Measurements from ENCODE around the gene TRIM17. TPM values are rescaled to one million over a fixed set of nuclear protein-coding genes. Genes with fewer than 3 reads are reported as not detected.

The TRIM17 gene
- total and polyA plus RNA-seq, 2 of the 8 experiments (the other 6 are each of a cell fraction or from before 2014, with no cell fraction given), result 1.1 to 2.2 TPM

DNA sequence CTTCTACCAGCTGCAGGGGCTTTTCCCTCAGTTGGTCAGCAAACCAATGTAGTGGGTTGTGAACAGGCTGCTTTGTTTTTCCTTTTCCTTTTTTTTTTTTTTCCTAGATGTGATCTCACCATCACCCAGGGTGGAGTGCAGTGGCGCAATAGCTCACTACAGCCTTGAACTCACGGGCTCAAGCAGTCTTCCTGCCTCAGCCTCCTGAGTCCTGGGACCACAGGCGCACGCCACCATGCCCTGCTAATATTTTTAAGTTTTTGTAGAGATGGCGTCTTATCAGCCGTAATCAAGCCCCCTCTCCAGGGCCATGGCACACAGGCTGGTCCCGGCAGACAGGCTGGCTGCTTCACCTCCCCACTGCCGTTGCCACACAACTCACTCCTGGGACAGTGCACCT lies 6.6 kb downstream of the TRIM17 start (continued):
- TF ChIP-seq TCF12 (IDR thresholded peaks at IDR 0.05; ENCODE audit: low read depth, low read length) (no peak), SRF (IDR thresholded peaks at IDR 0.05; ENCODE audit: low read depth, low read length) (no peak), POLR2A (IDR thresholded peaks at IDR 0.05; ENCODE audit: control extremely low read depth in 1 of 2, low read depth in 2 of 2, low read length in 2 of 2) (no peak)
